Epithelial cell of proximal tubule (primary cell): ENCODE results near the gene TFDP1. TPM values are rescaled to one million over a fixed set of nuclear protein-coding genes. Genes with fewer than 3 reads are reported as not detected.

Source experiments
- DNase-seq: peaks from one replicate; pipeline ENCODE4 v3.0.0-alpha.2; 2011; ENCODE audit warnings: low read depth
- H3K4me3 ChIP-seq: 2 replicates; pipeline ENCODE4 v1.5.1; 2011; ENCODE audit warnings: low read depth, mild to moderate bottlenecking, low read length
- CTCF ChIP-seq: conservative IDR thresholded peaks from 2 replicates; pipeline ENCODE4 v1.5.1; 2012; ENCODE audit warnings: low read depth, mild to moderate bottlenecking, low read length
- total RNA-seq: library from RNA; depleted of rRNA; stranded (reverse); fragments of >200 nt; gene quantifications from 2 replicates; pipeline ENCODE4 v1.2.3, GENCODE V29; 2015

The TFDP1 gene
- total RNA-seq, 1 donor from 2014 or later: 105 TPM

GRCh38 chr13:113539176-113539575, 45.4 kb upstream of the TFDP1 start:
- H3K4me3 ChIP-seq: no peak overlapping the region
- no peak for DNase-seq
- TF ChIP-seq CTCF: no peak

GRCh38 chr13:113539822-113540221, 44.7 kb upstream of the TFDP1 start:
- no peak for TF ChIP-seq CTCF
- no peak overlapping the region for H3K4me3 ChIP-seq
- DNase-seq: no peak

- no peak for TF ChIP-seq CTCF
- no peak for DNase-seq
- no peak overlapping the region for H3K4me3 ChIP-seq
Observed at GRCh38 chr13:113540523-113540922, 44.0 kb upstream of the TFDP1 start.

DNA sequence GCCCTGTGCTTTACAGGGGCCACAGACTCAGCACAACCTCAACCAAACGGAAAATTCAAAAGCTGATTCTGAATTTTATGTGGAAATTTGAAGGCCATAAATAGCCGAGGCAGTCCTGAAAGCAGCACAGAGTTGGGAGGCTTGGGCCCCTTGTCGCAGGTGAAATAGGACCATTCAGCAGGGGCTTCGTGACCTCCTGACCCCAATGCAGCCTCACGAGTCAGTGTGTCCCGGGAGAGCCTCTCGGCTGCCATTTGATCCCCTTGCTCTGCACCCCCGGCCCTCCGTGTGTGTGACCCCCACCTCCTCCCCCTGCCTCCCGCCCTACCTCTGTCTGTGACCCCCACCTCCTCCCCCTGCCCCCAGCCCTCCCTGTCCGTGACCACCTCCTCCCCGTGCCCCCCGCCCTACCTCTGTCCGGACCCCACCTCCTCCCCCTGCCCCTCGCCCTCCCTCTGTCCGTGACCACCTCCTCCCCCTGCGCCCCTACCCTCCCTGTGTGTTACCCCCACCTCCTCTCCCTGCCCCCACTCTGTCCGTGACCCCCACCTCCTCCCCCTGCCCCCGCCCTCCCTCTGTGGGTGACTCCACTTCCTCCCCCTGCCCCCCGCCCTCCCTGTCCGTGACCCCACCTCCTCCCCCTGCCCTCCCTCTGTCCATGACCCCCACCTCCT, 41.7 kb upstream of the TFDP1 start:
- no peak overlapping the region for H3K4me3 ChIP-seq
- no peak for DNase-seq
- TF ChIP-seq CTCF: no peak

- no peak for DNase-seq
- no peak overlapping the region for H3K4me3 ChIP-seq
- no peak for TF ChIP-seq CTCF
Observed at GRCh38 chr13:113544071-113544891, 40.3 kb upstream of the TFDP1 start.

GRCh38 chr13:113544896-113545295, 39.7 kb upstream of the TFDP1 start:
- no peak for DNase-seq
- no peak overlapping the region for H3K4me3 ChIP-seq
- no peak for TF ChIP-seq CTCF
